Measurements from ENCODE around the gene WEE1. TPM values are rescaled to one million over a fixed set of nuclear protein-coding genes. Genes with fewer than 3 reads are reported as not detected.

The WEE1 gene
- polyA plus RNA-seq, 2 of the 4 experiments (the other 2 are of a cell fraction): 18.6 to 41.3 TPM

DNA sequence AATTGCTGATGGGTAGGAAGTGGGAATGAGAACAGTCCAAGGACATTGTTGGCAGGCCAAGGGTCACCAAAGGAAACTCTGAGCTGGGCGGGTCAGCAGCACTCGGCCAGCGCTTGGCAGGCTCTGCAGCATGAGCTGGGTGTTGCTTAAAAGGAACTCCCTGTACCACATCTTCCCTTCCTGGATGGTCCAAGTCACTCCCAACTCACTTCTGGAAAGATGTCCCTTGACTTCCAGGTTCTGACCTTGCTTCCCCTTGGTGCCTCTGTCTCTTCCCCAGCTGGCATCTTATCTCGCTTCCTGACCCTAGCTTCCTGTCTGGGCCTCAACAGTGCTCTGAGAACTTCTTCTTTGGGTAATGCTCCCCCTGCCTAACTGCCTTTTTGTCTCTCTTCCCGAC, 65.6 kb downstream of the WEE1 start:
- TF ChIP-seq NPAS2 (CRISPR knock-in tag; IDR thresholded peaks at IDR 0.05; ENCODE audit: borderline replicate concordance): no peak
- TF ChIP-seq NR3C1 (IDR thresholded peaks at IDR 0.05): no peak
- TF ChIP-seq, protein P1, sequence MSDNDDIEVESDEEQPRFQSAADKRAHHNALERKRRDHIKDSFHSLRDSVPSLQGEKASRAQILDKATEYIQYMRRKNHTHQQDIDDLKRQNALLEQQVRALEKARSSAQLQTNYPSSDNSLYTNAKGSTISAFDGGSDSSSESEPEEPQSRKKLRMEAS (IDR thresholded peaks at IDR 0.05): no peak
- TF ChIP-seq HOXB5 (CRISPR knock-in tag; IDR thresholded peaks at IDR 0.05): no peak
- no peak for TF ChIP-seq RFX5 (IDR thresholded peaks at IDR 0.05)
- TF ChIP-seq ZC3H11A (IDR thresholded peaks at IDR 0.05): no peak
- TF ChIP-seq, protein P2, sequence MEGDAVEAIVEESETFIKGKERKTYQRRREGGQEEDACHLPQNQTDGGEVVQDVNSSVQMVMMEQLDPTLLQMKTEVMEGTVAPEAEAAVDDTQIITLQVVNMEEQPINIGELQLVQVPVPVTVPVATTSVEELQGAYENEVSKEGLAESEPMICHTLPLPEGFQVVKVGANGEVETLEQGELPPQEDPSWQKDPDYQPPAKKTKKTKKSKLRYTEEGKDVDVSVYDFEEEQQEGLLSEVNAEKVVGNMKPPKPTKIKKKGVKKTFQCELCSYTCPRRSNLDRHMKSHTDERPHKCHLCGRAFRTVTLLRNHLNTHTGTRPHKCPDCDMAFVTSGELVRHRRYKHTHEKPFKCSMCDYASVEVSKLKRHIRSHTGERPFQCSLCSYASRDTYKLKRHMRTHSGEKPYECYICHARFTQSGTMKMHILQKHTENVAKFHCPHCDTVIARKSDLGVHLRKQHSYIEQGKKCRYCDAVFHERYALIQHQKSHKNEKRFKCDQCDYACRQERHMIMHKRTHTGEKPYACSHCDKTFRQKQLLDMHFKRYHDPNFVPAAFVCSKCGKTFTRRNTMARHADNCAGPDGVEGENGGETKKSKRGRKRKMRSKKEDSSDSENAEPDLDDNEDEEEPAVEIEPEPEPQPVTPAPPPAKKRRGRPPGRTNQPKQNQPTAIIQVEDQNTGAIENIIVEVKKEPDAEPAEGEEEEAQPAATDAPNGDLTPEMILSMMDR (IDR thresholded peaks at IDR 0.05): no peak
- no peak for TF ChIP-seq POLR2A (IDR thresholded peaks at IDR 0.05; ENCODE audit: low read length)
- TF ChIP-seq MAZ (IDR thresholded peaks at IDR 0.05; ENCODE audit: borderline replicate concordance, low read depth, low read length): no peak
- TF ChIP-seq FOSL2 (IDR thresholded peaks at IDR 0.05): no peak
- TF ChIP-seq FOSL2 (CRISPR knock-in tag; IDR thresholded peaks at IDR 0.05): no peak
- TF ChIP-seq, protein P3, sequence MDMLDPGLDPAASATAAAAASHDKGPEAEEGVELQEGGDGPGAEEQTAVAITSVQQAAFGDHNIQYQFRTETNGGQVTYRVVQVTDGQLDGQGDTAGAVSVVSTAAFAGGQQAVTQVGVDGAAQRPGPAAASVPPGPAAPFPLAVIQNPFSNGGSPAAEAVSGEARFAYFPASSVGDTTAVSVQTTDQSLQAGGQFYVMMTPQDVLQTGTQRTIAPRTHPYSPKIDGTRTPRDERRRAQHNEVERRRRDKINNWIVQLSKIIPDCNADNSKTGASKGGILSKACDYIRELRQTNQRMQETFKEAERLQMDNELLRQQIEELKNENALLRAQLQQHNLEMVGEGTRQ (IDR thresholded peaks at IDR 0.05): no peak
- TF ChIP-seq, protein P4, sequence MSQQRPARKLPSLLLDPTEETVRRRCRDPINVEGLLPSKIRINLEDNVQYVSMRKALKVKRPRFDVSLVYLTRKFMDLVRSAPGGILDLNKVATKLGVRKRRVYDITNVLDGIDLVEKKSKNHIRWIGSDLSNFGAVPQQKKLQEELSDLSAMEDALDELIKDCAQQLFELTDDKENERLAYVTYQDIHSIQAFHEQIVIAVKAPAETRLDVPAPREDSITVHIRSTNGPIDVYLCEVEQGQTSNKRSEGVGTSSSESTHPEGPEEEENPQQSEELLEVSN (IDR thresholded peaks at IDR 0.05; ENCODE audit: borderline replicate concordance, low read depth): no peak
- TF ChIP-seq HDAC2 (IDR thresholded peaks at IDR 0.05): no peak
- TF ChIP-seq MAFK (IDR thresholded peaks at IDR 0.05; ENCODE audit: partially characterized antibody): no peak
- no peak for TF ChIP-seq EHMT2 (IDR thresholded peaks at IDR 0.05; ENCODE audit: low read depth)
- no peak for TF ChIP-seq RAD21 (conservative IDR thresholded peaks at IDR 0.05 in 1 of 2, IDR thresholded peaks at IDR 0.05 in 1 of 2)
- TF ChIP-seq, protein P5, sequence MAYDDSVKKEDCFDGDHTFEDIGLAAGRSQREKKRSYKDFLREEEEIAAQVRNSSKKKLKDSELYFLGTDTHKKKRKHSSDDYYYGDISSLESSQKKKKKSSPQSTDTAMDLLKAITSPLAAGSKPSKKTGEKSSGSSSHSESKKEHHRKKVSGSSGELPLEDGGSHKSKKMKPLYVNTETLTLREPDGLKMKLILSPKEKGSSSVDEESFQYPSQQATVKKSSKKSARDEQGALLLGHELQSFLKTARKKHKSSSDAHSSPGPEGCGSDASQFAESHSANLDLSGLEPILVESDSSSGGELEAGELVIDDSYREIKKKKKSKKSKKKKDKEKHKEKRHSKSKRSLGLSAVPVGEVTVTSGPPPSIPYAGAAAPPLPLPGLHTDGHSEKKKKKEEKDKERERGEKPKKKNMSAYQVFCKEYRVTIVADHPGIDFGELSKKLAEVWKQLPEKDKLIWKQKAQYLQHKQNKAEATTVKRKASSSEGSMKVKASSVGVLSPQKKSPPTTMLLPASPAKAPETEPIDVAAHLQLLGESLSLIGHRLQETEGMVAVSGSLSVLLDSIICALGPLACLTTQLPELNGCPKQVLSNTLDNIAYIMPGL (CRISPR knock-in tag; IDR thresholded peaks at IDR 0.05; ENCODE audit: borderline replicate concordance): no peak
- TF ChIP-seq NFE2L2 (conservative IDR thresholded peaks at IDR 0.05; ENCODE audit: low read length): no peak
- no peak for TF ChIP-seq HEYL (CRISPR knock-in tag; IDR thresholded peaks at IDR 0.05)
- 87% methylated on average over 5 of the region's 5 CpGs for WGBS (ENCODE audit: missing lambda C conversion rate)
- Histone ChIP-seq H3K4me3 (no peak overlapping the region), H3K27ac (no peak overlapping the region), H3K4me1 (peaks cover 6% of the 10 kb centered on the region), H3K9me3 (no peaks in the 10 kb centered on the region), H3K4me2 (no peak overlapping the region)
- FAIRE-seq (no peak), ATAC-seq (no peak), DNase-seq (ENCODE audit: low read depth in 1 of 2, low spot score in 1 of 2) (no peak)
- ChIA-PET CTCF (interaction anchor here (1.1 kb wide), 1 partner anchor 110 kb away, joined by 5 read pairs; no protein-coding TSS in a partner anchor), POLR2A (no interaction called here)

Small RNA genes lying within 50 kb of the gene (small RNA-seq; reads per million reads assigned to genes)
- 0 to 0.29 (median 0) reads per million in 6 experiments for gene RF01210

Other genes starting within 250 kb of the WEE1 start
- gene IPO7, start 189.0 kb upstream of the WEE1 start, polyA plus RNA-seq (2011; rRNA removed): 142 and 160 TPM in 2 replicates
- 108 to 129 TPM (median 115 TPM) in 3 replicates for gene IPO7, start 189.0 kb upstream of the WEE1 start, polyA plus RNA-seq (2017; fragmentation: RNase III; extraction: RNeasy Plus Mini Kit Qiagen cat#74134 plus additional on column Dnase treatment)
- gene ZNF143, start 112.7 kb upstream of the WEE1 start, polyA plus RNA-seq (2011; rRNA removed): 37.7 and 38.4 TPM in 2 replicates
- 14.4 to 17.7 TPM (median 14.9 TPM) in 3 replicates for gene ZNF143, start 112.7 kb upstream of the WEE1 start, polyA plus RNA-seq (2017; fragmentation: RNase III; extraction: RNeasy Plus Mini Kit Qiagen cat#74134 plus additional on column Dnase treatment)
- 21.8 and 24.5 TPM in 2 replicates for gene SWAP70, start 90.4 kb downstream of the WEE1 start, polyA plus RNA-seq (2011; rRNA removed)
- gene SWAP70, start 90.4 kb downstream of the WEE1 start, polyA plus RNA-seq (2017; fragmentation: RNase III; extraction: RNeasy Plus Mini Kit Qiagen cat#74134 plus additional on column Dnase treatment): 23.6 to 25.5 TPM (median 25.2 TPM) in 3 replicates